Amniotic epithelial cell (primary cell): ENCODE results near the gene PRRG2.
A peak's percentile ranks its signal among the peaks of the same experiment; 100 is the strongest.

Experiments used
- DNase-seq: peaks from one replicate; pipeline ENCODE4 v3.0.0-alpha.2; 2010; ENCODE audit warnings: low read depth

PRRG2 gene

GRCh38 chr19:49557641-49558325, 23.3 kb upstream of the PRRG2 start:
- no peak for DNase-seq

GRCh38 chr19:49558591-49558990, 22.5 kb upstream of the PRRG2 start:
- DNase-seq, result no peak

GRCh38 chr19:49559443-49559842, 21.7 kb upstream of the PRRG2 start:
- DNase-seq, result no peak

- no peak for DNase-seq
Measured at GRCh38 chr19:49559928-49560327, 21.2 kb upstream of the PRRG2 start.

GRCh38 chr19:49560358-49560900, 20.7 kb upstream of the PRRG2 start:
- no peak for DNase-seq

GRCh38 chr19:49564616-49565045, 16.5 kb upstream of the PRRG2 start:
- DNase-seq, result no peak

- DNase-seq, result peak; percentile 26
Measured at GRCh38 chr19:49565261-49565660, 15.9 kb upstream of the PRRG2 start.

GRCh38 chr19:49566302-49566701, 14.8 kb upstream of the PRRG2 start:
- no peak for DNase-seq

GRCh38 chr19:49567861-49568441, 13.2 kb upstream of the PRRG2 start:
- DNase-seq, result peak; percentile 84

GRCh38 chr19:49570138-49570856, 10.8 kb upstream of the PRRG2 start:
- DNase-seq, result peak; percentile 78

- no peak for DNase-seq
Measured at GRCh38 chr19:49570997-49571676, 10.0 kb upstream of the PRRG2 start.

- no peak for DNase-seq
Measured at GRCh38 chr19:49573009-49573408, 8.1 kb upstream of the PRRG2 start.

GRCh38 chr19:49573425-49573824, 7.7 kb upstream of the PRRG2 start:
- peak; percentile 48 for DNase-seq

- peak; percentile 58 for DNase-seq
Measured at GRCh38 chr19:49574206-49574755, 6.8 kb upstream of the PRRG2 start.

- DNase-seq, result no peak
Measured at GRCh38 chr19:49579193-49579592, 1.9 kb upstream of the PRRG2 start.

- no peak for DNase-seq
Measured at GRCh38 chr19:49579947-49580263, 1.2 kb upstream of the PRRG2 start.

GRCh38 chr19:49580264-49581006, 681 bp upstream of the PRRG2 start, which contains the start of gene NOSIP:
NOSIP (minus strand) TSS chr19:49580556; CDS start chr19:49560691, 19,865 bp downstream.
- DNase-seq, result peak; percentile 95

- DNase-seq, result no peak
Measured at GRCh38 chr19:49583239-49583638, 2.1 kb downstream of the PRRG2 start.

- no peak for DNase-seq
Measured at GRCh38 chr19:49585023-49585422, 3.9 kb downstream of the PRRG2 start.

- no peak for DNase-seq
Measured at GRCh38 chr19:49587227-49587626, 6.1 kb downstream of the PRRG2 start.

- no peak for DNase-seq
Measured at GRCh38 chr19:49588365-49589122, 7.4 kb downstream of the PRRG2 start.
